ENCODE measurements around the gene TUG1.

The TUG1 gene

DNA sequence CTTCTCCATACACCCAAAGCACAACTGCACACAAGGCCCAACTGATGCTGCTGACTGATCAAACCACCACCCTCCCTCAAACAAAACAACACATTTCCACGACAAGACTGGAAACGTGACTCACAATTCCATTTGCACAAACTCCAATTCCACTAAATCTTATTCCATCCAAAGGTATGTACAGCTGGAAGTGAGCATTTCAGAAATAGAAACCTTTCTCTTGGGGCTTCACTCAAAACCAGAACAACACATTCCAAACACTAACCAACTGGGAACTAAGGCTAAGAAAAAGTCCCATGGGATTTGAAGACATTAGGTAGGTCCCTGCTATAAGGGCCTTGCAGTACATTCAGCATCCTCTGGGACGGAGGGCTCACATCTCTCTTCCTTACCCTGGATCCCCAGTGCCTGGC lies 20.1 kb upstream of the TUG1 start:
- DNase-seq = no peak

DNA sequence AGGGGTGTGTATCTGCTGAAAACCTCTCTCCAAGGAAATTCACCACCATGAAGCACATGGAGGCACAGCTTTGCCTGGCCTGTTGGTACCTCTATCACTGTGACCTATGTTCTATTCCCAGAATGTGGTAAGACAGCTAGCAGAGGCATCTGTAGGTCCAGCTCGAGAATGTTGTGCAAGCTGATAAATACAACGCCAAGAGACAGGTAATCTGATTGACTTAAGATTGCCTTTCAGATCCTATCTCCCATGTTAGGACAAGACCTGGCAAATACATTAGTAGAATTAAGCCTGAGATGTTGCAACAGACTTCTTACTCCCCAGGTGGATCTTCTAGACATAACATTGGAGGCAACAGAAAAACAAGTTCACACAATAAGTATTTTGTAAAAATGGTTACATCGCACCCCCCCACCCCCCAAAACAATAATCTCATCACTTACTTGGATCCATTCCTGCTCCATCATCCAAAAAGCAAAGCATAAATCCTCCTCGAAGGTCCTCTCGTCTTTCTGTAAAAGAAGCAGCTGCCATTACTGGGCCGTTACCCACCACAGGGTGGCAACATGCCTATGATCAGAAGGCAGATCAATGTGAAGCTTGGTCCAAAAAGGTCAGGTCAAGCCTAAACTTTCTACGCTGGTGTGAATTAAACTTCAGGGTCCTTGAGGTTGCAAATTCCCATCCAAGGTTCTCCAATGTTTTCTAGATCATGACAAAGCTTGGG lies 19.0 kb upstream of the TUG1 start:
- no peak for DNase-seq

DNA sequence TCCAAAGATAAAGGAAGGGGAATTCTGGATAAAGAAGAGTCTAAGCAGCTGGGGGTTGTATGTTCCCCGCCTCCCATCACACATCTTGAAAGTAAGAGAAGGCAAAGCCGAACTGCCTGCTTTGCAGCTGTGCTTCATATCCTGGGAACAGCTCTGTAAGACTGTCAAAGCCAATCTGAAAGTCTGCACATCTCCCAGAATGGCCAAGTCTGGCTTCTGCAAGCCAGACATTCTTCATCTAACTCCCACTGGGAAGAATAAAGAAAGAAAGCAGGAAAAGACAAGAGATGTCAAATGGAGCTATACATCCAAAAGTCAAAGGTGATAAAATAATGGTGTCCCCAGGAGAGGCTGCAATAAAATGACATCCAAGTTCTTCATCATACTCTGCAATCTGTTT lies 15.9 kb upstream of the TUG1 start:
- no peak for DNase-seq

DNA sequence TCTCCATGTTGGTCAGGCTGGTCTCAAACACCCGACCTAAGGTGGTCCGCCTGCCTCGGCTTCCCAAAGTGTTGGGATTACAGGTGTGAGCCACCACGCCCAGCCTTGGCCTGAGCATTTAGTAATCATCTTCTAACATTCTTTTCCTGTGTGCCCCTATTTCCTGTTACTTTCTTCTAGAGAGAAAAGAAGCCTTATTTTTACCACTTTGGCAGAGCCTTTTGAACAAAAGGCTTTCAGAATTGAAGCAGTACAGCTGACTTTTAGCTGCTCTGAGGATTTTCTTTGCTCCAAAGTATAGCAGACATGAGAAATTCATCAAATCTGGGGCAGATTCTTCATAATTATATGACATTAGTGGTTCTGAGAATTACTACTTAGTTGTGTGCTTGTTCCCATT lies 13.9 kb upstream of the TUG1 start:
- no peak for DNase-seq

DNA sequence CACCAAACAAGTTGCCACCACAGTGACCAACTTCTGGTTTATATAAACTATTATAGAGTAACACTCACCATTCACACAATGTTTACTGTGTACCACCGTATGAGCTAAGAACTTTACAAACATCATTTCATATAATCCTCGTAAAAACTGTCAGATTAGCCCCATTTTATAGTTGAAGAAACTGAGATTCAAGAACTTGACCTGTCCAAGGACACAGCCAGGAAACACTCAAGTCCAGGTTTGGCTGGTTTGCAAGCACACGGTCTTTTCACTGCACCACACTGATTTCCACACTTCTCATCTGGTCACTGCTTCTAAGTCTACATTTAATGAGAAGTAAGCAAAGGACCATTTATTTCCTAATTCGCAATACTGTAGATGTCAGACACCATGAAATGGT lies 4.2 kb upstream of the TUG1 start:
- no peak for DNase-seq

DNA sequence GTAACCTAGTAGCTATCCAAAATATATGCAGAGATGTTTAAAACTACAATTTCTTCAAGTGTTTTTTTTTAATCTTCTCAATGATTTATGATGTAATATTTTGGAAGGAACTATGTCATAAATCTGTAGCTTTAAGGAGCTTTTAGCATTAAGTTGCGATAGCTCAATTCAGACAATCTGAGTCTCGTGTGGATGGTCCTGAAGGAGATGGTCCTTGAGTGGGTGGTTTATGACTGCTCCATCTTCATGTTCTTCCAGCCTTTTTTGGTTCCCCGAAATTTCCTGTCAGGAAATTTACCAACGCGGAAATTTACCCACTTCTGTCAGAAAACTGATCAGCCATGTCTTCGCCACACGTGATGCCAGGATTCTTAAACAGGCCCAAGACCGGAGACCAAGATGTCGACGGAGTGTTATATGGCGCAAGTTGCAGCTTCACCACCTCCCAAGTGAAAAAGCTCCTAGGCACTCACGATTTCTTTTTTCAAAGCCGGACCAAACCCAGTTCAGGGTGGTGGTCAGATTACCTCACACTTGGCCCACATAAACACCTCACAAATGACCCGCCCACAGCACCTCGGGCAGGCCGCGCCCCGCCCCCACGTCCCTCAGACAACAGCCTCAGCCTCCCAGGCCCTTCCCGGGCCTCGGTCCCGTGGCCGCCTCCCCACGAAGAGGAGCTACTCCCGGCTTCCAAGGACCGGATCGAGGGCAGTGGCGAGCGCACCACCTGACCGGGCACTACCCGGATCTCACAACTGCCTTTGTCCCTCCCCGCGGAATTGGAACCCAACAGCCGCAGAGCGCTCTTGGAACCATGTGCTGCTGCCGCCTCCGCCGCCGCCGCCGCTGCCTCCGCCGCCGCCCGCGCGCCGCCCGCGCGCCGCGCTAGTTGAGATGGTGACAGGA lies 796 bp upstream of the TUG1 start, which contains the start of gene MORC2:
Gene MORC2 (minus strand): TSS at position 760 of the 909 bp plus-strand sequence. CDS start 885 bp downstream, outside the sequence.
- DNase-seq = peak; percentile 38

DNA sequence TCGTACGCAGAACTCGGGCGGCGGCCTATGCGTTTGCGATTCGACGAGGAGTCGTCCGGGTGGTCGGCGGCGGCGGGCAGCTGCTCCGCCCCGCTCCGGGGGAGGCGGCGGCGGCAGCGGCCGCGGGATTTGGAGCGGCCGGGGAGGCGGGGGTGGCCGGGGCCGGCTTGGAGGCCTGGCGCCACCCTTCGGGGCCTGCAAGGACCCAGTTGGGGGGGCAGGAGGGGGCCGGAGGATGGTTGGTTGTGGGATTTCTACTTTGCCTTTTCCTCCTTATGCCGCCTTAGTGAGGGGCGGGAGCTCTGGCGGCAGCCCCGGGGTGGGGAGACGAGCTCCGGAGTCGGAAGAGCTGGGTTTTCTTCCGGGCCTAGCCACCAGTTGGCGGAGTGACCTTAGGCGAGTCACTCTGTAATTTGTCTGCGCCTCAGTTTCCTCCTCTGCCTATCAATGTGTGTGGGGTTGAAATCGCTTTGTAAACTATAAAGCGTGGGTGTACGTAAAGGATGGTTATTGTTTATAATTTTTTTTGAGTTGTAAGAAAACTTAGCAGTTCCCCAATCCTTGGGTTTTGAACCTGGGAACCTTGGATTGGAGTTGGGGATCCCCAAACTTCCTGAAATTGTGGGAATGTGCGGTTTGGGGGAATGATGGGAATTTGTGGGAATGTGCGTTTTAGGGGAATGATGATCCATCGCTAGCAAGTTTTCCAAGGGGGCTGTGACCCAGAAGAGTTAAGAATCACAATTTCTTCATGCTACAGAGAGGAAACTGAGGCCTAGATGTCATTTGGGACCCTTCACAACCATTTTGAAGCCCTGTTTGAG lies 679 bp downstream of the TUG1 start:
- peak; percentile 33 for DNase-seq

DNA sequence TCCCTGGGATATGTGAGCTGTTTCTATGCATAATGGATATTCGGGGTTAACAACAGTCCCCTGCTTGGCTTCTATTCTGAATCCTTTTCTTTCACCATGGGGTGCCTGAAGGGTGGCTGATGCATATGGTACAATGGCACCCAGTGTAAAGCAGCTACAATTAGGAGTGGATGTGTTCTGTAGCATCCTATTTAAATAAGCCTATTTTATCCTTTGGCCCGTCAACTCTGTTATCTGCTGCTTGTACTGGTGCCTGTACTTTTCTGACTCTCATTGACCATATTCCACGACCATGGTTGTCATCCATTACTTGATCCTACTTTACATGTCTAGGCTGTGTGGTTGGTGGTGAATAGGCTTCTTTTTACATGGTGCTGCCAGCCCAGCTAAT lies 1.3 kb downstream of the TUG1 start:
- DNase-seq = no peak

DNA sequence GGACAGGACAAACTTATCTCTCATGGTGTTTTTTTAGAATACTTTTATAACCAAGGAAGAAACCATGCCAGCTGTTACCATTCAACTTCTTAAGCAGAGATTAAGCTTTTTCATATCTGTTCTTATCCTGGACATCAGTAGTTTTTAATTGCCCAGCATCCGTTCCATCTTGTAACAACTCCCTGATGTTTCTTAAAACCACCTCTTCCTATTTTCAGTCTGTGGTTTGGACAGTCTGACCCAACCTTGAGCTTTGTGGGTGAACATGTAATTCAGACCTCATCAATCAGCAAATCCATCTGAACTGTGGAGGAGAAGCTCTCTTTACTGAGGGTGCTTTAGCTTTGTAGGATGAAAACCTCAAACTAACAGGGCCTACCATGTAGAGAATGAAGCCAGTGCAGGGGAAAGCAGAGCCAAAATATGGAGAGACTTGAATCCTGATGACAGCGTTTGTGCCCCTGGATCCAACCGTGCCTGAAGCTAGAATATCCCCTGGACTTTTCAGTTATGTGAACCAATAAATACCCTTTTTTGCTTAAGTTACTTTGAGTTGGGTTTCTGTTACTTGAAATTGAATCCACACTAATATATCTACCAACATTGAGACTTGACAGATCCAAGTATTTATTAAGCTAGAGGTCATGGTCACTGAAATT lies 9.4 kb downstream of the TUG1 start:
- DNase-seq = peak; percentile 94

DNA sequence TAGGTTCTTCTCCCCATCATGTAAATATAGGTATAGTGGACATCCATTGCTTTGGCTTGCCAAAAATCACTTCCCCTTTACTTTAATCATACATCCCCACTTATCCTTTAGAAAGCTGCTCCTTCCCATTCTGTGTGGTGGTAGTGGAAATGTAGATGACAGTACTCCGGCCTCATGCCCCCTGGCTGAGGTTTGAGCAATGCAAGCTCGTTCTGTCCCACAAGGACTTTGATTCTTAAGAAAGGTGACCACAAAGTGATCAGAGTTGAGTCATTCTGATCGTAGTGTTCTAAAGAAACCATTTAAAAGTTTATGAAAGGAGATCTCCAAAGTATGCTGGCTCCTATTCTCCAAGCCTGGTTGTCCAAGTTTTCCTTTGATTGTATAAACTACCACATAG lies 10.9 kb downstream of the TUG1 start:
- DNase-seq = peak; percentile 30

DNA sequence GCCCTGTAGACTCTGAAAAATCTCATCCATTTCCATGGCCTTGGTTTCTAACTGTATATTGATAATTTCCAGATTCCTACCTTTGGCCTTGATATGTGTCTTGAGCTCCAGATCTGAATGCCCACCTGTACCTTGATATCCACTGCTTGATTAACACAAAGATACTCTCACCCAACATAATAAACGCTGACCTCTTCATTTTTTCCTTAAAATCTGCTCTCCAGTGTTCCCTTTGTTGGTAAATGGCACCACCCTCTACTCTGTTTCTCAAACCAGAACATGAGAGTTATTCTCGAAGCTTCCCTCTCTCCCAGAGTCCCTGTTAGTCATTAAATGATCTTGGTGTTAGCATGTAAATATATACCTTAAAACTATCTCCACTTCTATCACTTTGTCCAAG lies 13.4 kb downstream of the TUG1 start:
- DNase-seq = no peak

DNA sequence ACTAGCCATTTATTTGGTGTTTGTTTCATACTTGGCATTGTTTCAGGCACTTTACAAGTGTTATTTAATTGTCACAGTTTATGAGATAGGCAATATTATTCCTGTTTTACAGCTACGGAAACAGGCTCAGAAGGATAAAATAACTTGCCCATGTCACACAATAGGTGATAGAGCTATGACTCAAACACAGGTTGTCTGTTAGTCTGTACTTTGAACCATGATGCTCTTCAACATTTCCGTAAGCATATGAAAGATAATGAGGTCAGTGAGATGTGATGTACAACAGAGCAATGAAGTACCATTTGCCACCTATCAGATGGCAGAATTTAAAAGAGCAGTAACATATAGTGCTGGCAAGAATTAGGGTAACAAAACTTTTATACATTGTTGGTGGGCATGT lies 15.3 kb downstream of the TUG1 start:
- no peak for DNase-seq

DNA sequence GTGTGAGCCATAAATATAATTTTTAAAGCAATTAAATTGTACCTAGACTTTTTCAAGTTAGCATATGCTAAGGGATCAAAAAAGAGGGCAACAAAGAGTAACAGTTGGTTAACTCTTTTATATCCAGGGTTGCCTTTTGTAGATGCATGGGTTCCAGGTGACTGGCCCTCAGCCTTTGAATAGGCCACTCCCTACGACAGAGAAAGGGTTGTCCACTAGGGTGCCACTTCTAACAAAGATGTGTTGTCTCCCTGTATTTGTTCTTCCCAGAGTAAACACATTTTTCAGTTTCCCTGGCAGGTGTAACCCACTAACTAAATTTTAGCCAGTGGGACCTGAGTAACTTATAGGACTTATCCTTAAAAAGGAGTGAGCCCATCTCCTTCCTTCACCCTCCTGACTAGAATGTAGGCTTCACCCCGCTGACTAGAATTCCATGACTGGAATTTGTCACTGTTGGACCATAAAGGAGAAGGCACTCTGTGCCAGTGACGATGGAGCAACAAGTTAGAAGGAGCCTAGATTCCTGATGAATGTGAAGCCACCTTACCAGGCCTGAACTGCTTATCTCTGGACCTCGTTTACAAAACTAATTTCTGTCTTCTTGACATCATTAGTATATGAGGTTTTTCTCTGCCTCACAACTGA lies 16.6 kb downstream of the TUG1 start:
- DNase-seq = no peak

DNA sequence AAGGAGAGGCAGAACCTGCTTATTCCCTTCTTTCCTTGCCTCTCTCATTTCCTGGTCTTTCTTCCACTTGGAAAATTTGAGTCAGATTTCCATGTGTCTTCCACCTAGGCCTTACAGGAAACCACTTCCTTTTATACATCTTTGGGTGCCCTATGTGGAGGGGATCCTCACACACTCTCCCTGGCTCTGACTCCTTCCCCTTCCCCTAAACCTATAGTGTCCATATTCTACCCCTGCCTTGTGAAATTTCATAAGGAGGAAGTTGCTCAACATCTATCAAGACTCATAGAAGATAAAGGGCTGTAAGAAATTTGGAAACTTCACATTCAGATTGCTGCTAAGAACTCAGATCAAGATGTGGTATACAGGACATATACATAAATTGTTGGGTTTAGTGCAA lies 20.4 kb downstream of the TUG1 start:
- DNase-seq = peak; percentile 91

DNA sequence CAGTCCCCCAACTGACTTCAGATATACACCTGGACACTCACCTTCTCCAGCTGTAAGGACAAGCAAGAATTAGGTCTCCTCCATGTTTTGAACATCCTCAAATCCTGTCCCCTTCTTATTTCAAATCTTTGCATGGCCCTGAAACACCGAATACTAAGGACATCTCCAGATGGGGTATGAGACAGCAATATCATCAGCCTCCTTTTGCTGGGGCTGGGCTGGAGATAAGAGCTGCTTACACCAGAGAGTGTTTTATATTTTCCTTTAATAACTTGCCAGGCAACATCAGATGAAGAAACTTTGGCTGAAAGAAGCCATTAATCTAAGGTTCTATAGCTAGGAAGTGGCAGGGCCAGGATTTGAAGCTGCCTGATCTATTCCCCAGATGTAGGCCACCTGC lies 21.6 kb downstream of the TUG1 start:
- DNase-seq = no peak

DNA sequence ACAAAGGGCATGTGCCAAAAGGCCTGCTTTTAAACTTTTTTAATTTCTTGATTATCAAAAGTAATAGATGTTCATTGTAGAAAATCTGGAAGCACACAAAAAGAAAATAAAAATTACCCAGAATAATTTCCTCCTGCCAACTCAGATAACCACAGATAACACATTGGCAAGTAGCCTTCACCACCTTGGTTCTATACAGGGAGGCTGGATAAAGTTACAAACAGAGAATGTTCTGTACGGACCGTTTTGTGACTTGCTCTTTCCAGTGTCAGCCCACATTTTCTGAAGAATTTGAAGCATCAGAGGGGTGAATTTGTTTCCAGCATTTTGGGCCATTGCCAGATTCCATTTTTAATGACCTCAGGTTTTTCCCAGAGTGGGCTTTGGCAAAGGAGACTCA lies 23.5 kb downstream of the TUG1 start:
- DNase-seq = no peak

DNA sequence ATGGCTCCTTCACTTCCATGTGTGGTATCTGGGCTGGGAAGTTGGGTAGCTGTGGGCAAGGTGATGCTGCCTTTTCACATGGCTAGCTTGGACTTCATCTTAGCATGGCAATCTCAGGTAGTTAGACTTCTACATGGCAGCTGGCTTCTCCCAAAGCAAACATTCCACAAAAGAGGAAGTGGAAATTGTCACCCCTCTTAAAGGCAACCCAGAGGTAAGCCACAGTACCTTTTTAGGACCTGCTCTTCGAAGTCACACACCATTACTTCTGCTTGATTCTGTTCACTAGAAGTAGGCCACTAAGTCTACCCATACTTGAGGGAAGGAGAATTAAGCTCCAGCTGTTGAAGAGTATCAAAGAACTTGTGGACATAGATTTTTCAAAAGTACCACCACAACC lies 25.9 kb downstream of the TUG1 start:
- DNase-seq = no peak

DNA sequence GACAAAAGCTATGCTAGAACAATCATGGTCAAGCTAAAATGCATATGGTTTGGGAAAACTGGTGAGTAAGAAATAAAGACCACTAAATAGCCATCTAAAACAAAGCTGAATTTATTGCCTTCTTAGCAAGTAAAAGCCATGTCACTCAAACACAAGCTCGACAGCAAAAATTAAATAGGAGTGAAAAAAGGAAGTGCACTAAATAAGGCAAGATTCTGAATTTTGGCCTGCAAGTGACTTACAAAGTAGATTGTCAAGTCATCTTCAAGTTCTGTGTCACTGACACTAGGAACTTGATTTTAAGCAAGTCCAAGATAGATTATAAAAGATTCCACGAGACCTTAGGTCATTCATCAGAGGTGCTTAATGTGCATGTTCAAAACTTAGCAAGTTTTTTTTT lies 27.4 kb downstream of the TUG1 start:
- DNase-seq = peak; percentile 71

DNA sequence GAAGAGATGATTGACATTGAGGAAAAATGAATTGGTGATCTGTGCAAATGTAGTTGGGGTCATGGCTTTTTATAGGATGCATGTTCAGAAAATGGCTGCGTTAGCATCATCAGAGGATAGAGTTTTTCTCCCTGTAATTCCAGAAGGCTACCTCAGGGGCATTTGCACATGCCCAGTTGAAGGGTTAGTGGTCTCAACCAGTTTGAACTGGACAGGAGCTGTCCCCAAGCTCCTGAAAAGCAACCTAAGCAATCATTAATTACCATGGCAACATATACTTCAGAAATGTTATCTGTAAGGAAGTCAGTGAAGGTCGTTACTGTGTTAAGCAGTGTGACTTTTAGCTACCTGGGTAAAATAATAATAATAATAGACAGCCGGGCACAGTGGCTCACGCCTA lies 29.3 kb downstream of the TUG1 start:
- DNase-seq = no peak

DNA sequence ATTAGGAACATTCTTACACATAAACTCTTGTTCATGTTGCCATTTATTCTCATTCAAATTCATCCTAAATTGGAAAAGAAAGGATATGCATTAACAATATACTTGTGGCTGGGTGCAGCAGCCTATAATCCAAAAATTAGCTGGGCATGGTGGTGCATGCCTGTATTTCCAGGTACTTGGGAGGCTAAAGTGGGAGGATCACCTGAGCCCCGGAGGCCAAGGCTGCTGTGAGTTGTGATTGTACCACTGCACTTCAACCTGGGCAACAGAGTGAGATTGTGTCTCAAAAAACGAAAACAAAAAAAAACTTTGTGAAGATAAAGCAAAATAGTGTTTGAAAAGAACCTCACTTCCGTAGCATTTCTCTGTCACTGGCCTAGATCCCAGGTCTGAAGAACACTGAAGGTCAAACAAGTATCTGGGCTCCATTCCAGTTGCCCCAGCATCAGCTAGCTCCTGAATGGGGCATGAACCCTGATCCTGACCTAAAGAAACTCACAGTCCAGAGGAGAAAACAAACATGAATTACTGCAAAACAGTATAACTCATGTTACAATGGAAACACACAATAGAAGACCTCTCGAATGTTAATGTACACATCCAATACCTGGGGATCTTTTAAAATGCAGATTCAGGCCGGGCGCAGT lies 32.2 kb downstream of the TUG1 start:
- DNase-seq = no peak

DNA sequence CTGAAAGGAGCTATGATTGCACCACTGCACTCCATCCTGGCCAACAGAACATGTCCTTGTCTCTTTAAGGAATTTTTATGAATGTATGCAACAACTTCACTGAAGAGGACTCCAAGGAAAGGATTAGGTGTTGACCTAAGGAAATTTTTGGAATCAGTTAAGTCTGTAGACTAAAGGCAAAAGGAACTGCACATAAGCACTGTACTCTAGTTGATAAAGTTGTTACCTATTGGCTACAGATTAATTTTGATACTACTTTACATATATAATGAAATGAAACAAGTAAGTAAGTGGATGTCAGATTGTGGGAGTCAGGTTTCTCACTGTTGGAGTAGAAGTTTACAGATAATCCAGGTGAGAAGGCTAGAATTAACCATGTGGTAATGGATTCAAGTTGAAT lies 36.5 kb downstream of the TUG1 start:
- no peak for DNase-seq
